Activated CD8-positive, alpha-beta memory T cell treated with anti-CD3 and anti-CD28 coated beads, Interleukin-2, amount 50 U/mL, for 48 hours (primary cell): ENCODE measurements around the gene SUSD4.

ENCODE experiments used
- DNase-seq: peaks from one replicate; pipeline ENCODE4 v3.0.0-alpha.2; 2020

SUSD4 gene

GRCh38 chr1:223176437-223176836 is 187.5 kb downstream of the SUSD4 start:
- no peak for DNase-seq

GRCh38 chr1:223175633-223176032 is 188.3 kb downstream of the SUSD4 start:
- no peak for DNase-seq

- DNase-seq = no peak
Measured at GRCh38 chr1:223175032-223175431, 188.9 kb downstream of the SUSD4 start.
